T-helper 2 cell (primary cell): ENCODE measurements around the gene CTU2.
A peak's percentile ranks its signal among the peaks of the same experiment; 100 is the strongest.

Experiments used
- DNase-seq, 5 experiments: peaks; one replicate each; pipeline versions ENCODE4 v3.0.0 to v3.0.0-alpha.2; 2012 to 2022

CTU2 gene

DNA sequence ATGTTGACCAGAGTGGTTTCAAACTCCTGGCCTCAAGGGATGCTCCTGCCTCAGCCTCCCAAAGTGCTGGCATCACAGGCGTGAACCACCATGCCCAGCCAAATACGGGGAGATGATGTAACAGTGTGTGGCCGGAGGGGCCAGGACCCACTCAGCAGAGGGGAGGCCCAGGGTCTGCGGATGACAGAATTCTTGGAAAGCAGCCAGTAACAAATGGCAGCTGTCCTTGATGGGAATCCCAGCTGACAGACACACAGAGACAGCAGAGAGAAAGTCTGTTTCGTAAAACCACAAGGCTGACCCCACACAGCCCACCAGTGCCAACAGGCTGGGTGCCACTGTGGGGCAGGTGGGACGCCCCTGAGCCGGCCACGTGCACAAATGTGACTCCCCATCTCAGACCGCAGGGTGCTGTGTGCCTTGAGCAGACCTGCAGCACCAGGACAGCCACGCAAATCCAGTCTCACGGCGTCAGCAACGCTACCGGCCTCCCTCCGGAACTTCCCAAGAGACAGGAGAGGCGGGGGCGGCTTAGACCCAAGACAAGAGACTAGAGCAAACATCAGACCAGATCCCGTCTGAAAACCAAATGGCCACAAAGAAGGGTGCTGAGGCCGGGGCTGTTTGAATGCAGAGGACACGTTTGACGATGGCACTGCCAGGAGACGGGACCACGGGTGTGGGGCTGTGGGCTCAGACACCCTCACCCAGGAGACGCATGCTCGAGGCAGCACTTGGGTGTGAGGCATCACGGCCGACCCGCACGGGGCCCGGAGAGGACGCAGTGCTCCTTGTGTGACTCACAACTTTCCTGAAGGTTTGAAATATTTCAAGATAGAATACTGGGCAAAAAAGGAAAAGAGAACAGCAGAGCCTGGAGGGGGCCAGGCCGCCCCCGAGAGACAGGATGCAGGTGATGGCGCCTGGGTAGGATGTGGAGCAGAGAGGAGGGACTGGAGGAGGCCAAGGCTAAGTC is 24.6 kb downstream of the CTU2 start:
- DNase-seq: no peak

DNA sequence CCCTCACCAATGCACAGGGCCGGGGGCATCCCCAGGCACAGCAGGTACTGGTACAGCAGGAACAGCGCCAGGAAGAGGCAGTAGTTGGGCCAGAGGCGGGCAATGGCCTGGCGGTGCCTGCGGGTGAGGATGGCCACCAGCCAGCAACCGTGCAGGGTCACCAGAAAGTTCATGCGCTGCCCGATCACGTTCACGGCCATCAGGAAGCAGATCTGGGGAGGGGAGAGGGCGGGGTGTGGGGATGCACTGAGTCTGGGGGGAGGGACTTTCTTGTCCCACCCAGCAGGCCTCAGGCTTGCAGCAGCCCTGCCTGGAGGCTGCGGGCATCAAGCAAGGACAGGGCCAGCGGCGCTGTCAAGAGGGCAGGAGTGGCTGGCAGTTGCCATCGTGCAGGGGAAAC is 25.4 kb downstream of the CTU2 start:
- no peak for DNase-seq

DNA sequence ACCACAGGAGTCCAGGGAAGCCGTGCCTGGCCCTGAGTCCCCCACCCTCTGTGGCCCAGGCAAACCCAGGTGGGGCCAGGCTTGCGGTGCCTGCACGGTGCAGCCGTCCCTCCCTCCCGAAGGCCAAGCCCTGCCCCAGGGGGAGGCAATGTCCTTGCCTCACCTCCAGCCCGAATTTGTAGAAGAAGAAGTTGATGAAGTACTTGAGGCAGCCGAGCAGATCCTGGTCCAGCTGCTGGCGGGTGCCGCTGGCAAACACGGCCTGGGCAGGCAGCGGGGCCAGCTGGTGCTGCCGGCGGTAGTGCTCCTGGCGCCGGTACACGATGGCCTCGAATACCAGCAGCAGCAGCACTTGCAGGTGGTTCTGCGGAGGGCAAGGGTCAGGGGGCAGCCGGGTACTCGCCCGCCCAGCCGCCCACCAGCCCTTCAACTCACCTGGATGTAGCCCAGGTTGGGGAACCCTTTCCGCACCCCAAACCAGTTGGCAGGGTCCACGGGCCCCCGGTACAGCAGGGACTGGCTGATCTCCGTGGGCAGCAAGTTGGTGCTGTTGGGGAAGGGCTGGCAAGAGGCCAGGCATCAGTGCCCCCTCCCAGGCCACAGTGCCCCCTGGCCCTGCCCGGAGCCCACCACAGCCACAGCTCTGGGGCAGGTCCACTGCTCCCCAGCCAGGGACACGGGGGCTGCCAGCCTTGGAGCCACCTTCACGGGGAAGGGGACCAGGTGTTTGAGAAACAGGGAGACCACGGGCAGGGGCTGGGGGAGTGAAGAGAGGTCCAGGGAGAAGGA is 26.1 kb downstream of the CTU2 start:
- no peak for DNase-seq

DNA sequence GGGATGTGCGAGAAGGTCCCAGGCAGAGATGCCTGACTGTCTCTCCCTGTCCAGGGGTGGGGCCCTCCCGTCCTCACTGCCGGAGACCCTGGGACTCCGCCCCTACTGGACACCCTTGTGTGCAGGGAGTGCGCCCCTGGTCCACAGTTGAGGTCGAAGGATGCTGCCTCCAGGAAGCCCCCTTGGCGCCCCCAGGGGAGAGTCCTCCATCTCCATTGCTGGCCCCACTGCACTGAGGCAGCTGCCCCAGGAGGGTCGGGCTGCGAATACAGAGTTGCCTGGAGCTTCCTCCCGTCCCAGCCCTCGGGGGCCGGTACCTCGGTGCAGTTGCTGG is 26.6 kb downstream of the CTU2 start:
- no peak for DNase-seq

DNA sequence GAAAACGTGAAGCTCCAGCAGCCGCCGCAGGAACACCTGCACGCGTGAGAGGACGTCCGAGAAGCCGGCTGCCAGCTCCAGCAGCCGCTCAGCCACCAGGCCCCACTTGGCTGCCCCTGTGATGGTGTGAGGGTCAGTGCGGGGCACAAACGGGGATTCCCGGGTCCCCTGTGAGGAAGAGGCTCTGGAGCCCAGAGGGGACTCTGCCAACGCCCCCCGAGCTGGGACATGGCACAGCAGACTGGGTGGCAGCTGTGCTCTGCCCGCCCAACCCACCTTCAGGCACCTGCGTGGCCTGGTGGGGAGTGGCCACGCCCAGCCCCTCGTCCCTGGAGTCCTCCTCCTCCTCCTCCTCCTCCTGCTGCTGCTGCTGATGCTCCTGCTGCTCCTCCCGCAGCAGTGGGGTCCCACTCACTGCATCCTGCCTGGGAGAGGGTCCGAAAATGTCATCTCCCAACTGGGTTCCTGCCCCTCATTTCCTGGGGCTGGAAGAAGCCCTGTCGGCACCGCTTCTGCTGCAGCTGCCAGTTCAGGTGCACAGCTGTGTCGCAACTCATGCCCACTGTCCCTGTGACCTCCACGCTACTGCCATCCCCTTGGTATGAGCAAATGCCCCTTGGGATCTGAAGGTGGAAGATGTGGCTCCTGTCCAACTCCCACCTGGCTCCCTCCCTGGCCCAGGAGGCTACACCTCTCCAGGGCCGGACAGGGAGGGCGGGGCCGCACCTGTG is 27.5 kb downstream of the CTU2 start:
- no peak for DNase-seq

DNA sequence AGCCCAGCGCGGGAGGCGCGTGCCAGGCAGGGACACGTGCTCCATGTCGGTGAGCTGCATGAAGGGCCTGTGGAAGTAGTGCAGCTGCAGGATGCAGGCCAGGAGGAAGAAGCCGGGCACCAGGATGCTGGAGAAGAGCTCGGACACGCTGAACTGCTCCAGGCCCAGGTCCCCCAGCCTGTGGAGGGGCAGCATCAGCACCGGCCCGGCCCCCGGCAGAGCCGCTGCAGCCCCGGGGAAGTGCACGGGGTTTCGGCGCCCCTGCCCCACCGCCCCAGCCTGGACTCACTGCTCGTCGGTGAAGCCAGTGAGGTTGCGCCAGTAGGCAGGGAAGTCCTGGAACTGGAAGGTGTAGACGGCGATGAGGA is 28.0 kb downstream of the CTU2 start:
- DNase-seq: no peak

DNA sequence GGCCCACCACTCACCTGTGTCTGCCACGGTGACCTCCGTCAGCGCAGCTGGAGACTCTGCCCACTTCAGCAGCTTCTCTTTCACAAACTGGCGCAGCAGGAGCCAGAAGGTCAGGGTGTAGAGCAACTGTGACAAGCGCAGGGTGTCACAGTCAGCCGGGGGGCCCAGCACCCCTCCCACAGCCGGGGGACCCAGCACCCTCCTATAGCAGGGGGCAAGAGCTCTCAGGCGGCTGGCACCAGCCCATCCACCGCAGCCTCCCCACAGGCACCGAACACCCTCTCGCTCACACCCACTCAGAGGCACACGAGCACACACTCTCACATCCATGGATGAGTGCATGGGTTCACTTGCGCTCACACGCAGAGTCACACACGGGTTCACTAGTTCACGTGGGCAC is 28.8 kb downstream of the CTU2 start:
- DNase-seq: no peak

DNA sequence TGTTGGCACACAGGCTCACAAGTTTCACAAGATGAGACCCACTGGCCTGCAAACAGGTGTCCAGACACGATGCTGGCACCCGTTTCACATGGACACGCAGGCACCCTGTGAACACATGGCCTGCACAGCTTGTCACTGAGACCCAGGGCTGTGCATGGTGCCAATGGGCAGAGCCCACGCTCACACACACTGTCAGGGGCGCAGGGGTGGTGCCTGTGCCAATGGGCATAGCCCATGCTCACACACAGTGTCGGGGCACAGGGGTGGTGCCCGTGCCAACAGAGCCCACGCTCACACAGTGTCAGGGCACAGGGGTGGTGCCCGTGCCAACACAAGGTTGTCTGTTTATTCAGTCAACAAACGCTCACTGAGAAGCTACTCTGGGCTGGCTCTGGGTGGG is 29.3 kb downstream of the CTU2 start:
- no peak for DNase-seq

DNA sequence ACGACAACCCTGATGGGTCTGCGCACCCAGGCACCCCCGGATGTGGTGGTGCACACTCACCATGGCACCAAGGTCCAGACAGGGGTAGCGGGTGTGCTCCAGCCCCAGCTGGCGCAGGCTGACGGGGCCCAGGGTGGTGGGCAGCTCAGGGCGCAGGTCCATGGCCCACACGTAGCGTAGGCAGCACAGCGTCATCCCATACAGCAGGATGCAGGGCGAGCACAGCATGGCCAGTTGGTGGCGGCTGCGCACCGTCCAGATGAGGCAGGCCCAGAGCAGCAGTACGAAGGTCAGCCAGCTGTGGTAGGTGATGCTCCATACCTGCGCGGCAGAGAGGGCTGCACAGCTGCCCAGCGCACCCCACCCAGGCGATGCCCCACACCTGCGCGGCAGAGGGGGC is 29.8 kb downstream of the CTU2 start:
- no peak for DNase-seq

DNA sequence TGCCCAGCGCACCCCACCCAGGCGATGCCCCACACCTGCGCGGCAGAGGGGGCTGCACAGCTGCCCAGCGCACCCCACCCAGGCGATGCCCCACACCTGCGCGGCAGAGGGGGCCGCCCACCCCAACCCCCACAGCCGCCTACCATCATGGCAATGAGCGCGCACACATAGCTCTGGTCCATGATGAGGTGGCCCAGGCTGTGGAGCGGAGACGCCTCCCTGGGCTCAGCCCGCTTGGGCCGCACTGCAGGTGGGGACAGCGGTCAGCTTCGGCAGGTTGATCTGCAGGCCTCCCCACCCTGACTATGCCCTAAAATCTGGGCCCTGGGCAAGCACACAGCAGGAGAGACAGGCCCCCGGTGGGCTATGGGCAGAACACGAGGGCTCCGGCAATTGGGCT is 30.2 kb downstream of the CTU2 start:
- no peak for DNase-seq

DNA sequence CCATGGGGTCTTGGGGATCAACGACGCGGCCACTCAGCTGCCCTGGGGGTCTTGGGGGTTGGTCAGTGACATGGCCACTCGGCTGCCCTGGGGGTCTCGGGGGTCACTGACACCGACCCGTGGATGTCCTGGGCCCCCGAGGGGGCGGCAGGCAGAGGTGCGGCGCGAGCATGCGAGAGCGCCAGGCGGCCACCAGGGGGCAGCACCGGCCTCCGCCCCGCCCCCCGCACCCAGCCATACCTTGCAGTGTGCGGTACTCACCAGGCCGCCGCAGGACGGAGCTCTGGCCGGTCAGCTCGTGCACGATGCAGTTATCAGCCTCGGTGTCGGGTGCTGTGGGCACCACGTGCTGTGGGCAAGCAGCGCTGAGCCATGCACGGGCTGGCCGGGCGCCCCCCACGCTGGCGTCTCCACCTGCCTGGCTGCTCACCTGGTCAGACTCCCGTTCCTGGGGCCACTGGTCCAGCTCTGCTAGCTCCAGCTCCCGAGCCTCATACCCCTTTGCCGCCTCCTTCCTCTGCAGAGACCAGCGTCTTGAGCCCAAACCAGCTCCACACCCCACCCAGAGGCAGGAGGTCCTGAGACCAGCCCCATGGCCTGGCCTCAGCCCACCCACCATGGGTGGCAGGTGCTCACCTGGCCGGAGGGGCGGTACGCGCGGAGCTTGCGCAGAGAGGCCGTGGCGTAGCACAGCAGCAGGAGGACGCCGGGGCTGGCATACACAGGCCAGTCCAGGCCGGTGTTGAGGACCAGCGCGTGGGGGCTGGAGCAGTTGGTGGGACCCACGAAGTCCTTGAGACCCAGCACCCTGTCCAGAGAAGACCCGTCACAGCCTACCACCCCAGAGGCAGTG is 31.2 kb downstream of the CTU2 start:
- peak; percentile 52 to 73 (median 56) for DNase-seq

DNA sequence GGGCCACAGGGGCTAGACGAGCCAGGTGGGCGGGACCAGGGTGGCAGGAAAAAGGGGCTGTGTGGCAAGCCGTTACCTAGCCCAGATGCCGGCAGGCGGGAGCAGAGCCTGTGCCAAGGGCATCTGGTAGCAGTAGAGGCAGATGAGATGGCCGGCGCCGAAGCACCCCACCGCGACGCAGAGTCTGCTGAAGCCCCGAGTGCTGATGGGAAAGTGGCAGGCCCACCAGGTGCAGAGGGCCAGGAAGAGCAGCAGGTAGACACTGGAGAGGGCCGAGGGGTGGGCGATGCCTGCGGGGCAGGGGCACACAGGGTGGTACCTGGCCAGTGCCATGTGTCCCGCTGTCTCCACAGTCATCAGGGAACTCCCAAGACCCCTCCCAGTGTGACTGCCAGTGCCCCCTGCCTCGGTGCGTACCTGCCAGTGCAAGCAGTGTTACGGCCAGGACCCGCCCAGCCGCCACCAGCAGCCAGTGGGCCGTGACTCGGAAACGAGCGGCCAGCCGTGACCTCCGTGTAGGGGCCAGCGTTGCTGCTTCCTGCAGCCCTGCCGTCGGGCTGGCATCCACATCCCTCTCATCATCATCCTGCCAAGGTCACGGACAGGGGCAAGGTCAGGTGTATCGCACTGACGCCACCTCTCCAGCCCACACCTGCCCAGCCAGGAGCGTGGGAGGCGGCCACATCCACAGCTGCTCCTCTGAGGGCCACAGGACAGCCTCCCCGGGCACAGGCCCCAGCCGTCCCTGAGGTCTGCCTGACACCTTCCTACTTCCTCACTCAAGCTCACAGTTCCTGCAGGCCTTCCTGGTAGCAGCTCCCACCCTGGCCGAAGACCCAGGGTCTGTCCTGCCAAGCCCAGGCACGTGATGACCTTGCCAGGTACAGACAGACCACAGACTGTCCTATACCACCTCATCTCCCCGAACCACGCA is 32.1 kb downstream of the CTU2 start:
- DNase-seq: no peak

DNA sequence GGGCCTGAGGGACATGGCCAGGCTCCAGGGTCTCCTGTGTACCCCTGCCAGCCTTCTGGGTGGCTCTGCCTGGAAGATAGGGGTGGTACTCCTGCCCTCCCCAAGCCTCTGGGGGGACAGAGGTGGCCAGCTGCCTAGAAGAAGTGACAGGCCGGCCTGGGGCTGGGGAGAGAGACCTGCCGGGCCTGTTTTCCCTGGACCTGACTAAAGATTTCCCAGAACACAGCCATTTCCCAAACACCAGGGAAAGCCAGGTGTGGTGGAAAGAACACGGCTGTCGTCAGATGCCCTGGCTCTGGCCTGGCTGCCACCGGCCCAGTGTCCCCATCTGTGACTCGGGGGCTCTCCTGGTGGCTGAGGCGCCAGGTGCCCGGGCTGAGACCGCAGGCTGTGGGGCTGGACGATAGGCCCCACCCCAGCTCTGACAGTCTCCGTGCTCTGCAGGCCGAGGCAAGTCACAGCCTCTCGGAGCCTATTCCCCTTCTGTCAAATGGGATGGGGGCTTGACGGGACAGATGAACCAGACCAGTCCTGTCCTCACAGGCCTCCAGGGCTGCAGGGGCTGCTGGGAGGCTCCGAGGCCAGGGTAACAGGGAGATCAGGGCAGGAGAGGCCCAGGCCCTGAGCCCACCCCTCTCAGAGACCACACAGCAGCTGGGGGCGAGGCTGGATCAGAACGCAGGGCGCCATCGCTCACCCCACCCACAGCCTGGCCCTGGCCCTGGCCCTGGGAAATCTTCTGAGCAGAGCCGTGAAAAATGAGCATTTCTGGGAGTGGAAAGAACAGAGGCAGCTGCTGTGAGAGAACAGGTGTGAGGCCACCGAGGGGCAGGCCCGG is 33.1 kb downstream of the CTU2 start:
- DNase-seq: no peak

DNA sequence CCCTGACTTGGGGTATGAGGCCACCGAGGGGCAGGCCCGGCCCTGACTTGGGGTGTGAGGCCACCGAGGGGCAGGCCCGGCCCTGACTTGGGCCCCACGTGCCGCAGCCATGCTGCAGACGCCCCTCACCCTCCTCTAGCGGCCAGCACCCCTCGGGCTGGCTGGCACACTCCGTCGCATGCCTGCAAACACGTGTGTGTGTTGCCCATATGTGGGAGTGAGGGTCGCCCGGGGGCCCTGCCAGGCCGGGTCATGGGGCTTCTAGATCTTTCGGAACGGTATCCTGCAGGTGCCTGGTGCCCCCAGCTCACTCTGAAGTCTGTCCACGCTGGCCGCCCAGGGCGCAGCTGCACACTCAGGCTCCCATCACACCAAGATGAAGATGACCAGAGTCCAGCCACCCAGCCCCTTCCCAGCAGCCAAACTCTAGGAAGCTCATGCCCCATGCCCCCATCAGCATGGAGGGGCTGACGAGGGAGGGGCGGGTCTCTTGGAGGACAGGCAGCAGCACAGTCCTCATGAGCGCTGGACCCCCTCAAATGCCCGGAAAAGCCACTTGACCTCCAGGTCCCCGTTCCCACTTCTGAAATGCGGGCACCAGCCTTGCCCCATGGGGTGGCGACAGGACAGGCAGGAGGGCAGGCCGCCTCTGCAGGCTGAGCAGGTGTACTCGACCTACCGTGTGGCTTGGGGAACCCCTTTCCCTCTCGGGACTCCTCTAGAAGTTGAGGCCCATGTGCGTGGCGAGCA is 33.8 kb downstream of the CTU2 start:
- DNase-seq: no peak

DNA sequence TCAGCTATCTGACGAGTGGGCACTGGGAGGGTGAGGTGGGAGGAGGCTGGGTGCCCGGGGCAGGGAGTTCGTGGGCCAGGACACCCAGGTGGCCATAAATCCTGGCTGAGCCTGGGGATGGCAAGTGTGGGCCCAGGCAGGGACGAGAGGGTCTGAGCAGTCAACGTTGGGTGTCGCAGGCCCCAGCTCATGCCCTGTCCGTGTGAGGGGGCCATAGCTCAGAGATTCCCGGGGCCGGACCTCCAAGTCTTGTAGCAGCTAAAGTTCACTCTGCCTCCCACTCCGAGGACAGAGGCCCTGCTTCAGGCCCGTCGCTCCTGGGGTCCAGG is 34.4 kb downstream of the CTU2 start:
- no peak for DNase-seq

DNA sequence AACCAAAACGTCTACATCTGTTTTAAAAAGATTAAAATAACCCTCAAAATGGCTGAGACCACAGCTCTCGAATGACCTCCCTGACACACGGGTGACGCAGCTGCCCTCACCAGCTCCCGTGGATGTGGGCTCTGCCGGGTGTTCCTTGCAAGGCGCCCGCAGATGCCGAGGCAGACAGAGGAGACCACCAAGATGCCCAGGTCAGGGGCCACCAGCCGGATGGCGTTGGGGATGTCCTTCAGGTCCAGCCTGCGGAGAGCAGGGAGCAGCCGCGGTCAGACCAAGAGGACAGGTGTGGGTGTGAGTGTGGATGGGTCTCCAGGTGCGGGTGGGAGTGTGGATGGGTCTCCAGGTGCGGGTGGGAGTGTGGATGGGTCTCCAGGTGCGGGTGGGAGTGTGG is 35.1 kb downstream of the CTU2 start:
- no peak for DNase-seq

DNA sequence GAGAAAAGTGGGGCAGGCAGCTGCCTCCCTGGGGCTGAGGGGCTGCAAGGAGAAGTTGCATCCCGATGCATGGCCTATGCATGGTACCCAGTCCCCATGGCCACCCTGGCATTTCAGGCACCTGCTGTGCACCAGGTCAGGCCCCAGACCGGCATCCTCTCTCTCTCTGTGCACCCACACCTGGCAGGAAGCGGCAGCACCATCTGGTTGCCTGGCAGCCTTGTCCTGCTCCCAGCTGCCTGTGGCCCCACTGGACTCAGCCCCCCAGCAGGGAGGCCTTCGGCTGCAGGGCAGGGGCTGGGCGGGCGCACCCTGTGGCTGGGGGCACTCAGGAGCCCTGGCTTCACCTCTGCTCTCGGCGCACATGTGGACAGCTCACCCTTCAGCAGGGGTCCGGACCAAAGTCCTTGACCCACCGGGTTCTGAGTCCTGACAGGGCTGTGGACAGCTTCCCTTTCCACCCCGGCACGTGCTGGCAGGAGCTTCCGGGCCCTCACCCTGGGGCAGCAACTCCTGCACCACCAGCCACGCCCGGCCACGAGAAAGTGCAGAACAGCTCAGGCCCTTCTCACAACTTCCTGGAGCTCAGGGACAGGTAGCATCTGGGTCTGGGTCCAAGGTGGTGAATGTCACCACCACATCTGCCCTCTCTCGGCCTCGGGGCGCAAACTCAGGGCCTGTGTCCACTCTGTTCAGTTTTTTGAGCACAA is 36.7 kb downstream of the CTU2 start:
- DNase-seq: no peak

DNA sequence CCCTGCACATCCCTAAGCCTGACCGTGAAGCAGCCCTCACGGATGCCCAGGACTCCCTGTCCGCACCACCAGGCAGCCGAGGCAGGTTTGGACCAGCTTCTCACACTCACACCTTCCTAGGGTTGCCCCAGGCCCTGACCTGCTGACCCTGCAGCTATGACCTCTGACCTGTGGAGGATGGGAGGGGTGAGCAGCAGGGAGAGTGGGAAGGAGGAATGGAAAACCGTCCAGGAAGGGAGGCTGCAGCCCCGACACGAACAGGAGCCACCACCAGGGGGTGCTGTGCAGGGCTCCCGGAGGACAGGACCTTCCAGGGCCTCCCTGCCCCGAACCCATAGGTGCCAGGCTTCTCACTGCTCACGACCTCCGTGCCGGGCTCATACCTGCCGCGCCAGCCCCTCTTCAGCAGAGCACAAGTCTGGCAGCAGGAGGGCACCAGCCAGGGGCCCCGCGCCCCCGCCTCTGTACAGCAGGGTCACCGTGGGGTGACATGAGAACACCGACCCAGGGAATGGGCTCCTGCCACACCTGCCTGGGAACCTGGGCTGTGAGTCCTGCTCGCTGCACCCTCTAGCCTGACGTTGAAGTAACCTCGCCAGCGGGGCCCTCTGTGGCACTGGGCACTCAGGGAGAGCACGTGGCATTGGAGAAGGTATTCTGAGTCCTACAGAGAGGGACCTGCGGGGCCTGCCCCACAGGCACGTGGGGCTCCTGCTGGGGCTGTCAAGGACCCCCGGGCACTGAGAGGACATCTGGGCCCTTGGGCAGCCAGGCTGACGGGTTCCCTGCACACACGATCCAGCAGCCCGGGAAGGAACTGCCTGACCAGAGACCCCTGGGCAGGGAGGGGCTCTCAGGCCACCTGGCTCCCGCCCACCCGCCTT is 37.6 kb downstream of the CTU2 start:
- peak; percentile 54 to 70 (median 64) for DNase-seq
